Thoracic aorta (tissue), 2 donors: Measurements from ENCODE around the gene SGO2. TPM values are rescaled to one million over a fixed set of nuclear protein-coding genes. Genes with fewer than 3 reads are reported as not detected.

ENCODE experiments used
- ATAC-seq: fragments of 150-250 bp; one replicate; pipeline ENCODE4 v1.8.0; 2017; ENCODE audit warnings: low read depth; ENCODE audit not compliant: insufficient number of reproducible peaks, low FRiP score
- DNase-seq: peaks from one replicate; pipeline ENCODE4 v3.0.0-alpha.2; 2020; ENCODE audit warnings: low spot score
- H3K27ac ChIP-seq, 2 donors: fragments of 200-600 bp; sonication (generic); 1 replicate in 1 of 2; 2 replicates in 1 of 2; pipeline ENCODE4 v1.5.1; 2016; ENCODE audit warnings: mild to moderate bottlenecking in 2 of 2, moderate library complexity in 2 of 2
- H3K27me3 ChIP-seq: fragments of 200-600 bp; sonication (generic); replicated peaks from 2 replicates; pipeline ENCODE4 v1.6.0; 2016; ENCODE audit warnings: mild to moderate bottlenecking; ENCODE audit not compliant: insufficient read depth
- H3K36me3 ChIP-seq: fragments of 200-600 bp; sonication (generic); one replicate; pipeline ENCODE4 v1.5.1; 2016
- H3K4me1 ChIP-seq, 2 donors: fragments of 200-600 bp; sonication (generic); 1 replicate in 1 of 2; 2 replicates in 1 of 2; pipeline versions ENCODE4 v1.5.1 to v1.6.0; 2016; ENCODE audit warnings: low read depth in 2 of 2, mild to moderate bottlenecking in 1 of 2; ENCODE audit not compliant: control insufficient read depth in 1 of 2
- H3K4me3 ChIP-seq: fragments of 200-600 bp; sonication (generic); 2 replicates; pipeline ENCODE4 v1.5.1; 2016; ENCODE audit warnings: mild to moderate bottlenecking
- H3K9me3 ChIP-seq: fragments of 200-600 bp; sonication (generic); 2 replicates; pipeline ENCODE4 v1.5.1; 2016
- total RNA-seq, 2 donors: library from RNA; depleted of rRNA; stranded (reverse); fragments of >200 nt; gene quantifications; one replicate each; pipeline versions ENCODE4 v1.1.0 to v1.2.3, GENCODE V29; 2016
- TF ChIP-seq, protein P1 (sequence below): fragments of 200-600 bp; sonication (generic); IDR thresholded peaks from one replicate; pipeline ENCODE4 v1.5.1; 2019; ENCODE audit warnings: antibody characterized with exemption

The SGO2 gene
- total RNA-seq, 2 donors from 2014 or later = 0.54 to 2.6 TPM

DNA sequence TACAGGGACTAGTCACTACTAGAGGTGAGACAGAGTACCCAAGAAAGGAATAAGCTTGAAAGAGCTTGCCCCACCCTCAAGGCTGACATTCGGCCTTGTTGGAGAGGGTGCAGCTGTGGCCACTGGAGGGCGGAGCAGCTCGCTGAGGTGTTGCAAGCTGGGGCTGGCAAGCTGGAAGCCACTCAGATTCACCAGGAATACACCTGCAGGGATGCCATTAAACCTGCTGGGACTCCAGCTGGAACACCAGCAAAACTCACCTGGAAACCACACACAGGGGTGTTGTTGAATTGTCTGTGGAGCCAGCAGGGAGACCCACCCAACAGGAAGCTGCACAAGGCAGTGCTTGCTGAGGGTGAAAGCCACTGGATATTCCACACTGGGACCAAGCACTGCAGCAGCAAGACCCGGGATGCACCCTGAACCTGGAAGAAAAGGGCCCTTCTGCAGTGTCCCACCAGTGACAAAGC lies 42.2 kb upstream of the SGO2 start:
- no peak for DNase-seq
- TF ChIP-seq, protein P1, sequence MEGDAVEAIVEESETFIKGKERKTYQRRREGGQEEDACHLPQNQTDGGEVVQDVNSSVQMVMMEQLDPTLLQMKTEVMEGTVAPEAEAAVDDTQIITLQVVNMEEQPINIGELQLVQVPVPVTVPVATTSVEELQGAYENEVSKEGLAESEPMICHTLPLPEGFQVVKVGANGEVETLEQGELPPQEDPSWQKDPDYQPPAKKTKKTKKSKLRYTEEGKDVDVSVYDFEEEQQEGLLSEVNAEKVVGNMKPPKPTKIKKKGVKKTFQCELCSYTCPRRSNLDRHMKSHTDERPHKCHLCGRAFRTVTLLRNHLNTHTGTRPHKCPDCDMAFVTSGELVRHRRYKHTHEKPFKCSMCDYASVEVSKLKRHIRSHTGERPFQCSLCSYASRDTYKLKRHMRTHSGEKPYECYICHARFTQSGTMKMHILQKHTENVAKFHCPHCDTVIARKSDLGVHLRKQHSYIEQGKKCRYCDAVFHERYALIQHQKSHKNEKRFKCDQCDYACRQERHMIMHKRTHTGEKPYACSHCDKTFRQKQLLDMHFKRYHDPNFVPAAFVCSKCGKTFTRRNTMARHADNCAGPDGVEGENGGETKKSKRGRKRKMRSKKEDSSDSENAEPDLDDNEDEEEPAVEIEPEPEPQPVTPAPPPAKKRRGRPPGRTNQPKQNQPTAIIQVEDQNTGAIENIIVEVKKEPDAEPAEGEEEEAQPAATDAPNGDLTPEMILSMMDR = no peak
- H3K4me3 ChIP-seq = no peak overlapping the region
- no peaks in the 10 kb centered on the region for H3K27me3 ChIP-seq
- no peak overlapping the region for H3K27ac ChIP-seq
- no peaks in the 10 kb centered on the region for H3K4me1 ChIP-seq
- no peaks in the 10 kb centered on the region for H3K36me3 ChIP-seq
- H3K9me3 ChIP-seq = no peaks in the 10 kb centered on the region
- no peak for ATAC-seq

DNA sequence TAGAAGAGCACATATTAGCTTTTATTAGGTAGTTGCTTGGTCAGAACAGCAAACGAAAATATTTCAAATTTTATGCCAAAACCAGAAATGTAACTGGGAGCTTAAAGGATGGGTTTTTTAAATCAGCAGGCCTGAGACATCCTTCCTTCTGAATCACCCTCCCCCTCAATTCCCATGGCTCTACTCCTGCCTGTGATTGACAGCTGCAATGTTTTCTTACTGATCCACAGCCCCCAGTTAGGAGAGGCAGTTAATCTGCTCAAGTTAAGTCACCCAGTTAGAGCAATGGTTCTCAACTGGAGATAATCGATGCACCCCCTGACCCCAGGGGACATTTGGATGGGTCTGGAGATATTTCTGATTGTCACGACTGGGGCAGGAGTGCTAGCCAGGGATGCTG lies 41.1 kb upstream of the SGO2 start:
- Histone ChIP-seq H3K9me3 (no peaks in the 10 kb centered on the region), H3K27ac (no peak overlapping the region), H3K36me3 (peaks cover 5% of the 10 kb centered on the region), H3K4me3 (no peak overlapping the region), H3K4me1 (no peaks in the 10 kb centered on the region), H3K27me3 (no peaks in the 10 kb centered on the region)
- ATAC-seq = no peak
- TF ChIP-seq, protein P1 = no peak
- DNase-seq = no peak

DNA sequence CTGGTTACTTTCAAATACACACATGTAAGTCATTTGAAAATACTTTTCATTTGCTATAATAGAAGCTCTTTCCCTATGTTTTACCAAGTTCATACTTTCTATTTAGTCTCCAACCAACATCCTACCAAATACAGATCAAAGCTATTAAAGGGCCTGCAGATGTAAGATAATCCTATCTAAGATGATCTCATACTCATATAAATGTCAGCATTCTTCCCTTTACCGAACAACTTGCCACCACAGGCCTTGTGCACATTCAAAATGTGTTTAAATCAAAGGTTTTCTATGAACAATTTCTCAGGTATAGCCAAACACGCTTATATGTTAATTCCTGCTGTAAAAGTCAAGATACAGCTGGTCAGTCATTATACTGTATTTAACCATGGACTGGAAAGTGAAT lies 39.5 kb upstream of the SGO2 start:
- H3K4me3 ChIP-seq = no peak overlapping the region
- H3K9me3 ChIP-seq = no peaks in the 10 kb centered on the region
- no peak overlapping the region for H3K27ac ChIP-seq
- ATAC-seq (no peak), DNase-seq (no peak)
- H3K4me1 ChIP-seq = no peaks in the 10 kb centered on the region
- H3K27me3 ChIP-seq = no peaks in the 10 kb centered on the region
- peaks cover 11% of the 10 kb centered on the region for H3K36me3 ChIP-seq
- TF ChIP-seq, protein P1 = no peak

DNA sequence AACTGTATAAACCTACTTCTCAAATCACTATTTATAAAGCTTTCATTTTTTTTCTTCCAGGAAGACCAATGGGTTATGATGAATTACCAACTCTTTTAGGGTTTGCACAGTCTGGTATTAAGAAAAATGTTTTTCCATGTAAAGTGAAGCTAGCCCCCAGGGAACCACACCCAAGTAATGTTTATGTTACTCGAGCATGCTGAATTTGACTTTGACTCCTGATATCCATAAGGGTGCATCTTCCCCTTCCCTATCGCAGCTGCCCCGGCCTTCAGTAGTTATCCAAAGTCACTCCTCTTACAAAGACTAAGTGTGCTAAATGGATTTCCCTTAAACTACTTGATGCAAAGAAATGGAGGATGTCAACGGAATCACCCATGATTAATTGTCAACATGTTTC lies 37.8 kb upstream of the SGO2 start:
- Histone ChIP-seq H3K27me3 (no peaks in the 10 kb centered on the region), H3K9me3 (no peaks in the 10 kb centered on the region), H3K4me1 (no peaks in the 10 kb centered on the region), H3K36me3 (peaks cover 21% of the 10 kb centered on the region), H3K4me3 (no peak overlapping the region), H3K27ac (no peak overlapping the region)
- TF ChIP-seq, protein P1 = no peak
- ATAC-seq (no peak), DNase-seq (no peak)

DNA sequence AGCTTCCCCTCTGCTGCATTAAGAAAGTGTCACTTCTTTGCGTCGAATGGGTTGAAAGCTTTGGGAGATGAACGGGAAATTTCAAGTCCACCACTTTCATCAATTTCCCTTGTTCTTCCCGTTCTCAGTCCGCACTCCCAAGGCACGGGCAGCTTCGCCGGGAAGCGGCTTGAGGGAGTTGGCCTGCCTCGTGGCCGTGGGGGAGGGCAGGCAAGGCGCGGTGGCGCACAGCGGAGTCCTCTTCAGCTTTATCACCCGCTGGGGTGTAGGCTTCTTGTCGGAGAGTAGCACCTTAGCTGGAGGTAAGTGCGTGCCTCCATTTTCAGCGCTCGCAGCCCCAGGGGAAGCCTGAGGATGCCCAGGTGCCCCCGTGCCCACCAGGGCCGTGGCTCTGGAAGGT lies 36.0 kb upstream of the SGO2 start:
- Histone ChIP-seq H3K27me3 (no peaks in the 10 kb centered on the region), H3K36me3 (peaks cover 26% of the 10 kb centered on the region), H3K4me3 (no peak overlapping the region), H3K9me3 (no peaks in the 10 kb centered on the region), H3K4me1 (no peaks in the 10 kb centered on the region), H3K27ac (no peak overlapping the region)
- TF ChIP-seq, protein P1 = no peak
- no peak for ATAC-seq
- DNase-seq = no peak
